ENCODE measurements around the gene CCHCR1.

Gene CCHCR1

DNA sequence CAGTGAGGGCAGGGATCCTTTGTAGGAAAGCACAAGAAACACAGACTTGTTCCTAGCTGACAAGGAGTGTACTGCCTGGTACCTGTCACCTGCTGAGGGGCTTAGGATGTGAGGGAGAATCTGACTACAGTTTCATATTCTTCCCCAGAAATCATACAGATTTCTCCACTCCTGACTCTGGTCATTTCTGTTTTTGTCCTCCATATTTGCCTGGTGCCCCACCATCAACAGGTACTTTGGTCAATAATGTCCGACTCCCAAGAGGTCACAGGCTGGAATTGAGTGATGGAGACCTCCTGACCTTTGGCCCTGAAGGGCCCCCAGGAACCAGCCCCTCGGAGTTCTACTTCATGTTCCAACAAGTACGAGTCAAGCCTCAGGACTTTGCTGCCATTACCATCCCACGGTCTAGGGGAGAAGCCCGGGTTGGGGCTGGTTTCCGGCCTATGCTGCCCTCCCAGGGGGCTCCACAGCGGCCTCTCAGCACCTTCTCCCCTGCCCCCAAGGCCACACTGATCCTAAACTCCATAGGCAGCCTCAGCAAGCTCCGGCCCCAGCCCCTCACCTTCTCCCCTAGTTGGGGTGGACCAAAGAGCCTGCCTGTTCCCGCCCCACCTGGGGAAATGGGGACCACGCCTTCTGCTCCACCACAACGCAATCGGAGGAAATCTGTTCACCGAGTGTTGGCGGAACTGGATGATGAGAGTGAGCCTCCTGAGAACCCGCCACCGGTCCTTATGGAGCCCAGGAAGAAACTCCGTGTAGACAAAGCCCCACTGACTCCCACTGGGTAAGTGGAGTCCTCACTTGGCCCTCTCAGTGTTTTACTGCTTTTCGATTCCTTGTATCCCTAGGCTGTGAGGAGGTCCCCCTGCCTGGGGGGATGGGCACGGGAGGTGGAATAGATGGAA is 3.9 kb upstream of the CCHCR1 start:
- DNase-seq = no peak

DNA sequence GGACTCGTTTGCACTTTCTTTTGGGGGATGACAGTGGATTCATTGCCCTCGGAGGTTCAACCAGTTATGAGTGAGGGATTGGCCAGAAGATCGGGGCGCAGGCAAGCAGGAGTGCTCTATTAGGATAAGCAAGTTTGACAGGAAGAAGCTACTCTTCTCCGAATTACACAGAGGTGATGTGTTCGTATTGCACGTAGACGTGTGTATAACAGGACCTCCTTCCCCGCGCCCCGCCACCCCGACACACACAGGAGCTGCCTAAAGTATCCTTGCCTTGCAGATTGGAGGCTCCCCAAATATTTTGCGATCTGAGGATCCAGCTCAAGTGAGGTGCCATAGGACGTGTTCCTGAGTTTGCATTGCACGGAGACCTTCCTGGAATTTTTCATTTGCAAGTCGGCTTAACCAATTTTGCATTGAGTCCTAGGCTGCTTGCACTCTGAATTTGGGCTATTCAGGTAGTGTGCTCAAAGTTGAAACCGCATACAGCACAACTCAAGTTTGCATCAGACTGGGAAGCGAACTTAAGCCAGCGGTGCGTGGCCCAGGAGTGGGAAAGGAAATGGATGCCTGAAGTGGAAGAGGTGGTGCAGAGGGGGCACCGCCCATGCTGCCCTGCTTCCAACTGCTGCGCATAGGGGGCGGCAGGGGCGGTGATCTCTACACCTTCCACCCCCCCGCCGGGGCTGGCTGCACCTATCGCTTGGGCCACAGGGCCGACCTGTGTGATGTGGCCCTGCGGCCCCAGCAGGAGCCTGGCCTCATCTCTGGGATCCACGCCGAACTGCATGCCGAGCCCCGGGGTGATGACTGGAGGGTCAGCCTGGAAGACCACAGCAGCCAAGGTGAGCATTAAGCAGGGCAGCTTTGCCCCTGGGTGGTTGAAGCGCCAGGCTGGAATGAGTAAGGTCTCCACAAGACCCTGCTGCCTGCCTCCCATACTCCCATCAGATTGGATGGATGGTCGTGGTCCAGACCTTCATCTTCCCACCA is 1.6 kb upstream of the CCHCR1 start:
- no peak for DNase-seq

DNA sequence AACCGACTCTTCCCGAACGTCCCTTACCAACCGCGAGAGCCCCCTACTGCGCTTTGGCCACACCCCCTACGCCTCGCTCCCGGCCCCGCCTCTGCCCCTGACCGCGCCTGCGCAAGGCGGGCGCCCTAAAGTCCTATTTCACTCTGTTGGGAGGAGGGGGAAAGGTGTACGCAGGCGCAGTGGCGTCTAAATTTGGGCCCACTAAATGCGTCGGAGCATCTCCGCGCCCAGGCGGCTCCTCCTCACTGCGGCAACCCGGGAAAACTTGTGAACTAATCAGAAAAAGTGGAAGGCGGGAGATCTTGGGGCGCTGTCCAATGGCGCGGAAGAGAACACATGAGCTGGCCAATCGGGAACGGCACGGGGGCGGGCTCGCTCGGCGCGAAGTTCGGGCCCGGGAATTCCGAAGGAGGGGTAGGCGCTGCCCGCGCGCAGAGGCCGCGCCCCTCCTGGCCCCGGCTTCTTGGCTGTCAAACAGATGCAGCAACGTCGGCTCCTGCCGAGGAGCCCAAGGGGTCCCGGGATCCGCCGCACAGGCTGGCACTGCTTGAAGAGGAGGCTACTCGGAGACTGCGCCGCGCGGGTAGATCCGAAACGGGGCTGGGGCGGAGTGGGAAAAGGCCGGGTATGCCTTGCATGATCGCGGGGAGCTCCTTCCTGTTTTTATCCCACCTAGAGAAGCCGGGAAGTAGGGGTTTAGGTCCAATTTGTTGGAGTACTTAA is 699 bp upstream of the CCHCR1 start, which contains the start of gene TCF19:
Gene TCF19, plus strand, starts transcription at position 450 of the 723 bp plus-strand sequence. CDS start 881 bp downstream, outside the sequence.
- DNase-seq = peak; percentile 99 to 100

DNA sequence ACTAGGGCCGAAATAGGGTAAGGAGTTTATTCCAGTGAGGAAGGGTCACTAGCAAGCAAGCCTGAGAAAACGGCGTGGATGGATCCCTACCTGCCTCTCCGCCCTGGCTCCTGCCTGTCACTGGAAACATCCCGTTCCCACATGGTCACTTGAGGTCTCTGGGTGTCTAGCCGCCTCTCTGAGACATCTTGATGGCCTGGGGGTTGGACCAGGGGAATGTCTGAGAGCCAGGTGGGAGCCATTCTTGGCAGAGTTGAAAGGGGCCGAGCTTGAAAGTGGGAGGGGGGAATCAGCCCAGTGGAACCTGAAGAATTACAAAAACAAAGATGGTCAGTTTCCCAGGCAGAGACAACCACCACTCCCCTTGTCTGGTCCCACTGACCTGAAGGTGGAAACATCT is 961 bp downstream of the CCHCR1 start:
- DNase-seq = no peak

DNA sequence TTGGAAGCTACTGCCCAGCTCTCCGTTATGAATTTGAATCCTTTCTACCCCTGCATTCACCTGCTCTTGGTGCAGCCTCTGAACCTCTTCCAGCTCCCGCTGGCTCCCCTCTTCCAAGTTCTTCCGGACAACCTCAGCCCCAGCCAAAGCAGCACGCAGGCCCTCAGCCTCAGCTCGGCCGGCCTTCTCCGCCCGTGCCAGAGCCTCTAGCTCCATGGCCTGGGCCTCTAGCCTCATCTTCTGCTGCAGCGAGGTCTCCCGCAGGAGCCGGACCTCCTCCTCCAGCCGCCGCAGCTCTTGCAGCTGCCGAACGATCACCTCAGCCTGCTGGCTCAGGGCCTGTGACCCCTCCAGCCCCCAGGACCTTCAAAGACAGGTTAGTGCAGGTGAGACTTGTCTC is 3.2 kb downstream of the CCHCR1 start:
- DNase-seq = no peak

DNA sequence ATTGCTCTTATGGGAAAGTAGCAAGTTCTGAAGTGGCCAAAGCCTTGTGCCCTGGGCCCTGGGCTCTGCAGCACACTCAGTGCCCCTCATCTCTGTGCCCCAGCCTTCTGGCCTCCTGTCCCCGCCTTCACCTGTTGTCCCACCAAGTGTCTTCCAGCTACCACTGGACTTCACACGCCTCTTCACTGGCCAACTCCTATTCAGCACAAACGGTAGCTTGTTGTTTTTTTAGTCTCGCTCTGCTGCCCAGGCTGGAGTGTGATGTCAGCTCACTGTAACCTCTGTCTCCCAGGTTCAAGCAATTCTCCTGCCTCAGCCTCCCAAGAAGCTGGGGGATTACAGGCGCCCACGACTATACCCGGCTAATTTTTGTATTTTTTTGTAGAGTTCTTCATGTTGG is 4.8 kb downstream of the CCHCR1 start:
- no peak for DNase-seq

DNA sequence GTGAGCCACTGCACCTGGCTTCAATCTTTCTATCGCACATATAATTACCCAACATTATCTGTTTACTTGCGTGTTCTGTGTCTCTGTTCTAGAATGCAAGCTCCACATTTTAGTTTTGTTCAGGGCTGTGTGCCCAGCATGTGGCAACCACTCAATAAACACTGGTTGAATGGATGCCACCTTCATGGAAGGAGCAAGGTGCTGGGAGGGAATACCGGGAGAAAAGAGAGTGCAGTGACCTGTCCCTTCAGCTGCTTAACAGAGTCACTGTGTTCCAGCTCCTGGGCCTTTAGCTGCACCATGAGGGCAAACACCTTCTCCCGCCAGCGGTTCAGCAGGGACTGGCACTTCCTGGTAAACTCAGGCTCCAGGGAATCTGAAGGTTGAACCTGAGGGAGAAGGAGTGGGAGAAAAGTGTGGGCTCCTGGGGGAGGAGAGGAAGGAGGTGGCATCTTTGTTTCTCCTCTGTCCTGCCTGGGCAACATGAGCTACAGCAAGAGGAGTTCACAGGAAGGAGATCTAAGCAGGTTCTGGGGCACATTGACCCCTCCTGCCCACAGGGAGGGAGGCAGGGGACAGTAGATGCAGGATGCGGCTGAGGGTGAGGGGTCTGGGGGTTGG is 7.7 kb downstream of the CCHCR1 start:
- no peak for DNase-seq

DNA sequence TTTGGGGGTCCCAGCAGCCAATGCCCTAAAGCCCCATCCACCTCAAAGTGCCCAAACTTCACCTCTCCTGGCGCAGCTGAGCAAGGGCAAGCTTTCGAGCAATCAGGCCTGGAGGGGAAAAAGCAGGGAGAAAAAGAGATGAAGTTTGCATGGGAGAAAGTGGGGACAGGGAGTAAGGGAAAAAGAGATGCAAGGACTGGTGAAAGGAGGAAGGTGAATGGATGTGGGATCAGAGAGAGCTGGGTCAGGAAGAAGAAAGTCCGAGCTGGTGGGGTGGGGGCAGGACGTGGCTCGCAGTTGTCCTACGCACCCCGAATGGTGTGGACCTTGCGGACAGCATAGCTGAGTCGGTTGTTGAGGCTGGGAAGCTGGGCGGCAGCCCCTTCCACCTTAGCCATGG is 12.2 kb downstream of the CCHCR1 start:
- DNase-seq = no peak

DNA sequence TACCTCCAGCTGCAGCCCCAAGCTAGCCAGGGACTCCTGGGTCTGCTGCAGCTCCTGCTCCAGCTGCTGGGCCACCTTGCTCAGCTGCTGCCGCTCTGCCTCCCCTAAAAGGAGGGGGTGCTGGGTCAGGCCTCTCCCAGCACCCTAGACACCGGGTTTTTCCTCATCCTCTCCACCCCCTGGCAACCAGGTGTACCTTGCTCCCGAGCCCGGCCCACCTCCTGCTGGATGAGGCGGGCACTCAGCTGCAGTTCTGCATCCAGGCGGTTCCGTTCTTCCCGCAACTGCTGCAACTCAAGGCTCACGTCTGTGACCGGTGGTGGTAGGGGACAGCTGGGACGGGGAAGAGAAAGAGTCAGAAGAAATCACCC is 12.6 kb downstream of the CCHCR1 start:
- no peak for DNase-seq

DNA sequence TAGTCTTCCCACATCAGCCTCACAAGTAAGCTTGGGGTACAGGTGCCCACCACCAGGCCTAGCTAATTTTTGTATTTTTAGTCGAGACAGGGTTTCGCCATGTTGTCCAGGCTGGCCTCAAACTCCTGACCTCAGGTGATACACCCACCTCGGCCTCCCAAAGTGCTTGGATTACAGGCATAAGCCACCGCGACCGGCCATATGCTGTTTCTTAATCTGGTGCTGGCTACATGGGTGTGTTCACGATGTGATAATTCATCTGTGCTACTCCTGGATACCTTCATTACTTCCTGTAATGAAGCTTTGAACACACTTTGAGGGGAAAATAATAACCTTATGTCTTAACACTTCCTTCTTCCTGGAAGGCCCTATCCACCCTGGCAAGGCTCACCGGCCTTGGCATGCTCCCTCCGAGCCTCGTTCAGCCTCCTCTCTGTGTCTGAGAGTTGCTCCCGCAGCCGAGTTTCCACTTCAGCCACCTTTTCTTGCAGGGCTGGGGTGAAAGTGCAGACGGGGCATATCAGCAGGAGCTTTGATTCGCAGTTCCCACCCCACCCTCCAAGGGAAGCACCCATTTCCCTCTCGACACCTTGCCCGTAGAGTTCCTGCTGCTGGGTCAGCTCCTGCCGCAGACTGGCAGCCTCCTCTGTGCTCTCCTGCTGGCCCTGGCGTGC is 13.2 kb downstream of the CCHCR1 start:
- DNase-seq = no peak

DNA sequence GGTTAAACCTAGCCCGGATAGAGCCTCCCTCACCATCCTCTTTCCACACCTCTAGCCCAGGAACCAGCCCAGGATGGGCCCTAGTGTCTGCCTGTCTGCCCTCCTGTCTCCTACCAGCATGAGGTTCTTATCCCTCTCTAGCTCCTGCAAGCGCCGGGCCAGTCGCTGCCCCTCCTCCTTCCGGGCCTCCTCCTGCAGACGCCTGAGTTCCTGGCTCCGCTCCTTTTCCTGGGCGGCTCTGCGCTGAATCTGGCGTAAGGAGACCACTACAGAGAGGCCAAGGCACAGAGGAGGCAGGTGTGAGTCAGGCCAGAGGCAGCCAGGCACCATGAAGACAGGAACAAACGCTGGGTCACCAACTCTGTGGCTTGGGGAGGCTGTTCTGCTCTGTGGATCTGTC is 14.5 kb downstream of the CCHCR1 start:
- no peak for DNase-seq

DNA sequence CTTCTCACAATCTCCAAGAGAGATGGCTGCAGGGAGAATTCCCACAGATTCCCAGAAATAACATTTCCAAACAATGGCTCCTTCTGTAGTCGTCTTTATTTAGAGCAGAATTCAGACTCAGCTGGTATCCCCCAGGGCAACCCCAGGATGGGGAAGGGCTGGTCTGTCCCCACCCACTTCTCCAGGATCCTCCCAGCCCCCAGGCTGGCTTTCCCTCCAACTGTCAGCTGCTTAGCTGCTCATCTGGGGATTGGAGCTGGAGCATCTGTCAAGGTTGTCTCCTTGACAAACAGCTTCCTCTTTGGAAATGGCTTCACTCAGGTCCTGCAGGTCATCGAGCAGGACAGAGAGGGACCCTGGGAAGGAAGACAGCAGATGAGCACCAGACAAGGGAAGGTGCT is 15.2 kb downstream of the CCHCR1 start:
- peak in 1 of 2 donors; percentile 29 for DNase-seq

DNA sequence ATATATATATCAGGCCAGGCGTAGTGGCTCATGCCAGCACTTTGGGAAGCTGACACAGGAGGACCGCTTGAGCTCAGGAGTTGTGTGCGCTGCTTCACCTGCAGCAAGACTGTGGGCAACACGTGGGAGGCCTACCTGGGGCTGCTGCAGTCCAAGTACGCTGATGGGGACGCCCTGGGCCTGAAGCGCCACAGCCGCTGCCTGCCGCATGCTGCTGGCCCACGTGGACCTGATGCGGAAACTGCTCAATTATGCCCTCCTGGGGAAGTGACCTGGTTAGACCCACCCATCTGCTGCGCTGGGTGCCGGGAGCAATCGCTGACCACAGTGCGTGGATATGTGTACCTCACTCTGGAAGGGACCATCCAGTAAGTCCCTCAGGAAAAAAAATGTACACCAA is 17.0 kb downstream of the CCHCR1 start:
- DNase-seq = no peak

DNA sequence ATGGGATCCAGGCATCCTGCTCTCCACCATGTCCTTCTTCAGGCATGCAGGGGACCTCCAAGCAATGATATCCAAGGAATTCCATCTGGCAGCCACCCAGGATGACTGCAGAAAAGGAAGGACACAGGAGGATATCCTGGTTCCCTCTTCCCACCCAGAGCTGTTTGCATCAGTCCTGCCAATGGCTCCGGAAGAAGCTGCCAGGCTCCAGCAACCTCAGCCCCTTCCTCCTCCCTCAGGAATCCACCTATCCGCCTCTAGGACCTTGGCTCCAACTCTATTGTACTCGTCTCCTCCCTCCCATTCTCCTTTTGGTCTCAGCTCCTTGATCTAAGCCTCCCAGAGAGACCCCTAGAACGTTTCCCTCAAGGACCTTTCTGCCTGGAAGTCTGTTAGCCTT is 18.0 kb downstream of the CCHCR1 start:
- DNase-seq = no peak

DNA sequence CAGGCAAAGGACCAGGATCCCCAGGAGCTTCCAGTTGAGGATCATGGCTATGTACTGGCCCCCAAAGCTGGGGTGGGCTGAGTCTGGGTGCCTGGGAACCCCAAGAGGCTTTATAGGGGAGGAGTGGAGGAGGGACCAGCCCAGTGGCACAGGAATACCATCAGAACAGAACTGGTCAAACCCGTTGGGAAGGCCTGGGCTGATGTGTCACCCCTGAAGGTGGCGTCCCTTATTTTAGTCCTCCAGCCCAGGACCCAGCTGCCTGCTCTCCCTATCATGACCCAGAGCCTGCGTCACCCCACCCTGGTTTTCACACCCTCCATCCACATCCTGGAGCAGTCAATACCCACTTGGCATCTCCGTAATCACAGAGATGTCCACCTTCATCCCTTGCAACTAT is 18.6 kb downstream of the CCHCR1 start, which contains the start of gene PSORS1C2:
Gene PSORS1C2, minus strand, starts transcription at position 85 of the 400 bp plus-strand sequence. Its CDS starts 40 bp downstream, at position 45.
- no peak for DNase-seq

DNA sequence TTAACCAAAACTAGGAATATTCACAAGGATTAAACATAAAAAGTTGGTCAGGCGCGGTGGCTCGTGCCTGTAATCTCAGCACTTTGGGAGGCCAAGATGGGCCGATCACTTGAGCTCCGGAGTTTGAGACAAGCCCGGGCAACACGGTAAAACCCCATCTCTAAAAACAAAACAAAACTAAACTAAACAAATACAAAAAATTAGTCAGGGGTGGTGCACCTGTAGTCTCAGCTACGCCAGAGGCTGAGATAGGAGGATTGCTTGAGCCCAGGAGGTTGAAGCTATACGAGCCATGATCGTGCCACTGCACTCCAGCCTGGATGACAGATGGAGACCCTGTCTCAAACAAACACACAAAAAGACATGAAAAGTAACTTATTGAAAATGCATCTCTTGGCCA is 21.9 kb downstream of the CCHCR1 start:
- DNase-seq = no peak

DNA sequence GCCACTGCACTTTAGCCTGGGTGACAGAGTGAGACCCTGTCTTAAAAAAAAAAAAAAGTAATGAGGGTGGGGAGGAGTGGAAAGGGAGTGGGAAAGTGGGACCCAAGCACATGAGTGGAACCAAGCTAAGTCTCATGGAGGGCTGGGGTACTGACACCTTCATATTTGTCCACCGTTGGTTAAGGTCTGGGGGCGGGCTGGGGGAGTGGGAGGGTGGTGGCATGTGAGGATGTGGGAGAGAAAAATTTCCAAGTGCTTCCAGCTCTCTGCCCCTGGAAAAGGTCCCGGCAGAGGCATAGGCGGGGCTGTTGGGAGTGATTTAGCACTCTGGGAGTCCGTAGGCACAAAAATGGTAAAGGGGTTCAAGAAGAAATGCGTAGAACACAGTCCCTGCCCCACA is 24.8 kb downstream of the CCHCR1 start:
- no peak for DNase-seq

DNA sequence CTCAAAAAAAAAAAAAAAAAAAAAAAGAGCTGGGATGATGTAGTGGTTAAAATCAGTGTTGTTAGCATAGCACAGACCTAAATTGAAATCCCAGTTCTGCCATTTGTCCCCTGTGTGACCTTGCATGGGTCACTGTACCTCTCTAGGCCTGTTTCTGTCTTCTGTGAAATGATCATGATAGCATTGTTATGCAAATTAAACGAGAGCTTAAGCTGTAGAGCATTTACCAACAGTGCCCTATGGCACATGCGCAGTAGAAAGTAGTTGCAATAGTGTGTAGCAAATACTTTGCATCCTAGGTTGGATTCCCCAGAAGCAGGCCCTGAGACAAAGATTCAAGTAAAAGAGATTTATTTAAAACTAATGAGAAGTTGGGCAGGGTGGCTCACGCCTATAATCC is 26.0 kb downstream of the CCHCR1 start:
- DNase-seq = no peak

DNA sequence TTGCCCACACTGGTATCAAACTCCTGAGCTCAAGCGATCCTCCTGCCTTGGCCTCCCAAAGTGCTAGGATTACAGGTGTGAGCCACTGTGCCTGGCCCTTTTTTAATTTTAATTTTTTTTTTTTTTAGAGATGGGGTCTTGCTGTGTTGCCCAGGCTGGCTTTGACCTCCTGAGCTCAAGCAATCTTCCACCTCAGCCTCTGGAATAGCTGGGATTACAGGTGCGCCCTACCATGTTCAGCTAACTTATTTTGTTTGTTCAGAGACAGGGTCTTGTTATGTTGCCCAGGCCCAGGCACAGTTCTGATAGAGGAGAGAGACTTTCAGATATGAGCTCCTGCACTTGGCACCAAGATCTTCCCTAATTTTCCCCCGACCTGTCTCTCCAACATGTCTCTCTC is 26.9 kb downstream of the CCHCR1 start:
- DNase-seq = no peak

DNA sequence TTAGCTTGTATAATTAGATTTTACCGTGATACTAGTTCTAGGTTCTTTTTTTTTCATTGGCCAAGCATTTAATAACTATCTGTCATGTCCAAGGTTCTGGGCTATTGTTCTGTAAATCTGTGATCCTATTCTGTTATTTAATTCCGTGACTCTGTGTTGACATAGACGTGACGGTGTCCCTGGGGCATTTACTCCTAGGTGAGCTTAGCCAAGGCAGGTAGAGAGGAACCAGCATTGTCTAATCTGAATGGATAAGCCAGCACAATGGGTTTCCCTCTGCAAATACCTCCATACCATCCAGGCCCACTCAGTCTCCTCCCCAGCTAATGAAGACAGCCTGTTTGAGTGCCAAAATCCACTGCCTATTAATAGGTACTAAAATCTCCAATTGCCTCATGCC is 28.5 kb downstream of the CCHCR1 start:
- DNase-seq = no peak

DNA sequence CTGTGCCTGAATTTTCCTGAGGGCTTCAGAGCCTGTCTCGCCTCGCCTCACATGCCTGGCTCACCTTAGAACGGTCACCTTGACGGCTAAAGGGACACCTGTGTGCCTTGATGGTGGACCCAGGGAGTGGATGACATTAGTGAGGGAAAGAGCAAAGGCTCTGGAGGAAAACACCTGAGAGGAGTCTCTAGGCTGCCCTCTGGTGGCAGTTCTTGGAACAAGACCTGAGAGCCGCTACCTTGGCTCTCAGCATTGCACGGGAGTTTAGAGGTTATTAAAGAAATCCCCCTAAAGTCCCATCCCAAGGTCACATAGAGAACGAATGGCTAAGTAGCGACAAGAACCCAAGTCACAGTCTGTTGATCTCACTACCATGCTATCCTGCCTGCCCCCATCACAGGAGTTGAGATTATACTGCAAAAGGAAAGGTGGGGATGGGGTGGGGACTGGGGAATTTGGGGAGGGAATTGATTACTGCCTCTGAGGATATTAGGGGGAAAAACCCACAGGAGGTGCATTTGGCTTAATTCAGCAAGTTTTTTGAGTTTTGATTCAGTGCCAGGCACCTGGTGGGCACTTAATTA is 29.4 kb downstream of the CCHCR1 start:
- peak in 1 of 2 donors; percentile 63 for DNase-seq

All from inflammatory macrophage treated with lipopolysaccharide for 1 hour (primary cell).